H9 (cell line): Measurements from ENCODE around the gene KLF11. TPM values are rescaled to one million over a fixed set of nuclear protein-coding genes. Genes with fewer than 3 reads are reported as not detected.
A peak's percentile ranks its signal among the peaks of the same experiment; 100 is the strongest.

Source experiments
- DNase-seq: peaks from one replicate; pipeline ENCODE4 v3.0.0-alpha.2; 2017
- H2AFZ ChIP-seq: one replicate; pipeline ENCODE4 v1.6.1; 2013; ENCODE audit warnings: mild to moderate bottlenecking, low read length, control low read depth, moderate library complexity
- H2AK5ac ChIP-seq: 2 replicates; pipeline ENCODE4 v1.6.1; 2013; ENCODE audit warnings: low read length, control low read depth, mixed read lengths; ENCODE audit not compliant: insufficient read length
- H2BK120ac ChIP-seq: one replicate; pipeline ENCODE4 v1.6.1; 2013; ENCODE audit warnings: low read depth, mild to moderate bottlenecking, low read length, control low read depth, inconsistent platforms; ENCODE audit not compliant: poor library complexity, severe bottlenecking
- H2BK12ac ChIP-seq: 2 replicates; pipeline ENCODE4 v1.6.1; 2013; ENCODE audit warnings: low read length, control low read depth, mixed read lengths, low read depth; ENCODE audit not compliant: insufficient read length
- H2BK15ac ChIP-seq: 2 replicates; pipeline ENCODE4 v1.6.1; 2013; ENCODE audit warnings: low read depth, low read length, control low read depth
- H2BK20ac ChIP-seq: one replicate; pipeline ENCODE4 v1.6.1; 2013; ENCODE audit warnings: low read depth, mild to moderate bottlenecking, low read length, control low read depth, inconsistent platforms; ENCODE audit not compliant: poor library complexity, severe bottlenecking
- H2BK5ac ChIP-seq: 2 replicates; pipeline ENCODE4 v1.6.1; 2013; ENCODE audit warnings: low read length, control low read depth, mixed read lengths; ENCODE audit not compliant: insufficient read length
- H3K14ac ChIP-seq: 2 replicates; pipeline ENCODE4 v1.6.1; 2013; ENCODE audit warnings: low read length, control low read depth; ENCODE audit not compliant: insufficient read depth
- H3K18ac ChIP-seq: 2 replicates; pipeline ENCODE4 v1.6.1; 2013; ENCODE audit warnings: low read depth, mild to moderate bottlenecking, mixed read lengths, low read length, control low read depth; ENCODE audit not compliant: insufficient read length
- H3K23ac ChIP-seq: 2 replicates; pipeline ENCODE4 v1.6.1; 2013; ENCODE audit warnings: low read length, control low read depth, mixed read lengths, low read depth; ENCODE audit not compliant: insufficient read length
- H3K23me2 ChIP-seq: 2 replicates; pipeline ENCODE4 v1.6.1; 2013; ENCODE audit warnings: low read depth, mild to moderate bottlenecking, mixed read lengths, low read length, control low read depth; ENCODE audit not compliant: insufficient read length, poor library complexity, severe bottlenecking
- H3K27ac ChIP-seq: 2 replicates; pipeline ENCODE4 v1.5.1; 2013; ENCODE audit warnings: low read length, control low read depth, mixed read lengths, low read depth; ENCODE audit not compliant: insufficient read length
- H3K27me3 ChIP-seq: 2 replicates; pipeline ENCODE4 v1.6.1; 2013; ENCODE audit warnings: low read length, control low read depth, inconsistent platforms; ENCODE audit not compliant: insufficient read depth
- H3K4ac ChIP-seq: 2 replicates; pipeline ENCODE4 v1.6.1; 2013; ENCODE audit warnings: low read depth, mild to moderate bottlenecking, control low read depth, inconsistent platforms, low read length, moderate library complexity
- H3K4me1 ChIP-seq: 2 replicates; pipeline ENCODE4 v1.6.1; 2013; ENCODE audit warnings: low read length, control low read depth, inconsistent platforms; ENCODE audit not compliant: insufficient read depth
- H3K4me2 ChIP-seq: 2 replicates; pipeline ENCODE4 v1.6.1; 2013; ENCODE audit warnings: low read length, control low read depth, mixed read lengths; ENCODE audit not compliant: insufficient read length, insufficient read depth
- H3K56ac ChIP-seq: 2 replicates; pipeline ENCODE4 v1.6.1; 2013; ENCODE audit warnings: low read depth, mild to moderate bottlenecking, mixed read lengths, low read length, control low read depth; ENCODE audit not compliant: insufficient read length
- H3K79me1 ChIP-seq: 2 replicates; pipeline ENCODE4 v1.6.1; 2013; ENCODE audit warnings: low read depth, mild to moderate bottlenecking, moderate library complexity, low read length, control low read depth, inconsistent platforms; ENCODE audit not compliant: insufficient read depth, poor library complexity, severe bottlenecking
- H3K79me2 ChIP-seq: 2 replicates; pipeline ENCODE4 v1.6.1; 2013; ENCODE audit warnings: low read length, control low read depth, inconsistent platforms; ENCODE audit not compliant: insufficient read depth
- H3K9ac ChIP-seq: 2 replicates; pipeline ENCODE4 v1.6.1; 2013; ENCODE audit warnings: low read length, control low read depth, mixed read lengths; ENCODE audit not compliant: insufficient read length; ENCODE audit errors: extremely low read depth
- H3K9me3 ChIP-seq: one replicate; pipeline ENCODE4 v1.6.1; 2013; ENCODE audit warnings: low read depth, low read length, inconsistent platforms; ENCODE audit not compliant: control insufficient read depth
- H3T11ph ChIP-seq: one replicate; pipeline ENCODE4 v1.6.1; 2013; ENCODE audit warnings: mild to moderate bottlenecking, low read length, control low read depth, inconsistent platforms
- H4K20me1 ChIP-seq: one replicate; pipeline ENCODE4 v1.6.1; 2013; ENCODE audit not compliant: control insufficient read depth, insufficient read length, insufficient read depth
- H4K5ac ChIP-seq: 2 replicates; pipeline ENCODE4 v1.6.1; 2013; ENCODE audit warnings: low read depth, mild to moderate bottlenecking, mixed read lengths, low read length, control low read depth; ENCODE audit not compliant: insufficient read length
- H4K8ac ChIP-seq: replicated peaks from 2 replicates; pipeline ENCODE4 v1.6.1; 2013; ENCODE audit warnings: low read length, control low read depth, mixed read lengths, low read depth; ENCODE audit not compliant: insufficient read length
- H4K91ac ChIP-seq: 2 replicates; pipeline ENCODE4 v1.6.1; 2013; ENCODE audit warnings: low read depth, mild to moderate bottlenecking, moderate library complexity, mixed read lengths, low read length, control low read depth; ENCODE audit not compliant: insufficient read length
- H3K27ac Mint-ChIP-seq, 3 experiments: 2 replicates in 2 of 3; 3 replicates in 1 of 3; pipeline ENCODE4 v1.8.0; 2020 to 2021; ENCODE audit warnings: mixed read lengths in 3 of 3, mild to moderate bottlenecking in 1 of 3, moderate library complexity in 1 of 3
- H3K27me3 Mint-ChIP-seq: 2 replicates; pipeline ENCODE4 v1.8.0; 2021; ENCODE audit warnings: low read depth, mild to moderate bottlenecking, moderate library complexity, mixed read lengths
- H3K36me3 Mint-ChIP-seq, 3 experiments: 2 replicates in 2 of 3; 3 replicates in 1 of 3; pipeline ENCODE4 v1.8.0; 2020 to 2021; ENCODE audit warnings: low read depth in 3 of 3, mixed read lengths in 3 of 3; ENCODE audit not compliant: insufficient read depth in 1 of 3
- H3K4me1 Mint-ChIP-seq, 2 experiments: 2 replicates each; pipeline ENCODE4 v1.8.0; 2020; ENCODE audit warnings: mixed read lengths in 2 of 2
- H3K4me3 Mint-ChIP-seq, 2 experiments: 2 replicates in 1 of 2; 3 replicates in 1 of 2; pipeline ENCODE4 v1.8.0; 2020 to 2021; ENCODE audit warnings: mild to moderate bottlenecking in 2 of 2, mixed read lengths in 2 of 2, moderate library complexity in 1 of 2
- H3K9me3 Mint-ChIP-seq, 2 experiments: 2 replicates in 1 of 2; 3 replicates in 1 of 2; pipeline ENCODE4 v1.8.0; 2020; ENCODE audit warnings: mild to moderate bottlenecking in 2 of 2, mixed read lengths in 2 of 2, moderate library complexity in 1 of 2
- WGBS: extraction: QIAGEN DNeasy Blood & Tissue Kit; methylation state at CpG from one replicate; pipeline ENCODE4 v1.1.7; 2013; ENCODE audit warnings: missing lambda C conversion rate, low lambda C conversion rate, mixed read lengths; ENCODE audit not compliant: insufficient read length; ENCODE audit errors: extremely low coverage; 5-methylcytosine and 5-hydroxymethylcytosine counted together
- total RNA-seq: library from RNA; stranded (reverse); gene quantifications from 2 replicates; pipeline ENCODE4 v1.2.1, GENCODE V29; 2021
- TF ChIP-seq, protein P1 (sequence below): fragments of 200-600 bp; sonication (generic); conservative IDR thresholded peaks from 3 replicates; pipeline ENCODE4 v1.8.0; 2021; ENCODE audit warnings: antibody characterized with exemption, mild to moderate bottlenecking

KLF11 gene
- total RNA-seq, 1 experiment from 2014 or later: 15.5 TPM

DNA sequence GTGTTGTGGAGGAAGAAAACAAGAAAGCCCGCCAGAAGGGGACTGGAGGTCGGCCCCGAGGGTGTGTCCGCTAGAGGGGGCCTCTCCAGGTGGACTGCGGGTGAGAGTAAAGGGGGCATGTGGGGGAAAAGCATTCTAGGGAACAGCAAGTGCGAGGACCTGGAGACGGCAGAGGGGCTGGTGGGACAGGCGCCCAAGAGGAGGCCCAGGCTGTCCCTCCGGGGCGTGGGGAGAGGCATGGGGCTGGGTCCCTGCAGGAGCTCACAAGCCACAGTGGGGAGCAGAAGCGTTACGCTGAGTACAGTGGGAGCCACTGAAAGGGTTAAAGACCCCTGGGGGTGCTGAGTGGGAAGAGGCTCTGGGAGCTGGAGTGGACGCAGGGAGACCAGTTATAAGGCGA, 1.6 kb upstream of the KLF11 start:
- TF ChIP-seq, protein P1, sequence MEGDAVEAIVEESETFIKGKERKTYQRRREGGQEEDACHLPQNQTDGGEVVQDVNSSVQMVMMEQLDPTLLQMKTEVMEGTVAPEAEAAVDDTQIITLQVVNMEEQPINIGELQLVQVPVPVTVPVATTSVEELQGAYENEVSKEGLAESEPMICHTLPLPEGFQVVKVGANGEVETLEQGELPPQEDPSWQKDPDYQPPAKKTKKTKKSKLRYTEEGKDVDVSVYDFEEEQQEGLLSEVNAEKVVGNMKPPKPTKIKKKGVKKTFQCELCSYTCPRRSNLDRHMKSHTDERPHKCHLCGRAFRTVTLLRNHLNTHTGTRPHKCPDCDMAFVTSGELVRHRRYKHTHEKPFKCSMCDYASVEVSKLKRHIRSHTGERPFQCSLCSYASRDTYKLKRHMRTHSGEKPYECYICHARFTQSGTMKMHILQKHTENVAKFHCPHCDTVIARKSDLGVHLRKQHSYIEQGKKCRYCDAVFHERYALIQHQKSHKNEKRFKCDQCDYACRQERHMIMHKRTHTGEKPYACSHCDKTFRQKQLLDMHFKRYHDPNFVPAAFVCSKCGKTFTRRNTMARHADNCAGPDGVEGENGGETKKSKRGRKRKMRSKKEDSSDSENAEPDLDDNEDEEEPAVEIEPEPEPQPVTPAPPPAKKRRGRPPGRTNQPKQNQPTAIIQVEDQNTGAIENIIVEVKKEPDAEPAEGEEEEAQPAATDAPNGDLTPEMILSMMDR: no peak
- Histone ChIP-seq H3K4ac (no peak overlapping the region), H3K27ac (no peak overlapping the region), H2BK15ac (no peak overlapping the region), H3K18ac (no peak overlapping the region), H3K14ac (no peak overlapping the region), H3K9me3 (no peaks in the 10 kb centered on the region), H4K91ac (no peak overlapping the region), H3T11ph (no peak overlapping the region), H2AK5ac (no peak overlapping the region), H3K23me2 (peaks cover 10% of the 10 kb centered on the region), H4K5ac (no peak overlapping the region), H4K8ac (no peak overlapping the region), H3K56ac (no peak overlapping the region), H3K79me2 (no peaks in the 10 kb centered on the region), H3K27me3 (no peaks in the 10 kb centered on the region; the same call in 1 of the 2 replicates), H2BK20ac (no peak overlapping the region), H3K23ac (no peak overlapping the region), H3K4me2 (peak overlapping the region; percentile 75), H3K4me1 (no peaks in the 10 kb centered on the region), H2BK5ac (no peak overlapping the region), H4K20me1 (no peaks in the 10 kb centered on the region), H2BK120ac (no peak overlapping the region), H3K79me1 (no peaks in the 10 kb centered on the region), H2AFZ (no peak overlapping the region), H2BK12ac (peak overlapping the region; percentile 41), H3K9ac (no peak overlapping the region)
- Mint-ChIP-seq H3K27ac (no peak overlapping the region), H3K36me3 (peaks cover 8 to 26% (median 11%) of the 10 kb centered on the region in 3 experiments), H3K27me3 (peaks cover 45% of the 10 kb centered on the region), H3K4me3 (peak overlapping the region; percentile 71 to 85; a peak in 4 of 5 replicates), H3K9me3 (peaks cover 0 to 5% of the 10 kb centered on the region in 2 experiments; a peak in 3 of 5 replicates), H3K4me1 (peaks cover 14 to 26% of the 10 kb centered on the region in 2 experiments)
- no peak for DNase-seq
- no CpG with 5 or more reads among the region's 14 CpGs for whole genome bisulfite sequencing
